H9 (cell line): ENCODE results near the gene UNCX. TPM values are rescaled to one million over a fixed set of nuclear protein-coding genes. Genes with fewer than 3 reads are reported as not detected.

Experiments
- DNase-seq: peaks from one replicate; pipeline ENCODE4 v3.0.0-alpha.2; 2017
- H2AFZ ChIP-seq: one replicate; pipeline ENCODE4 v1.6.1; 2013; ENCODE audit warnings: mild to moderate bottlenecking, low read length, control low read depth, moderate library complexity
- H2AK5ac ChIP-seq: 2 replicates; pipeline ENCODE4 v1.6.1; 2013; ENCODE audit warnings: low read length, control low read depth, mixed read lengths; ENCODE audit not compliant: insufficient read length
- H2BK120ac ChIP-seq: one replicate; pipeline ENCODE4 v1.6.1; 2013; ENCODE audit warnings: low read depth, mild to moderate bottlenecking, low read length, control low read depth, inconsistent platforms; ENCODE audit not compliant: poor library complexity, severe bottlenecking
- H2BK12ac ChIP-seq: 2 replicates; pipeline ENCODE4 v1.6.1; 2013; ENCODE audit warnings: low read length, control low read depth, mixed read lengths, low read depth; ENCODE audit not compliant: insufficient read length
- H2BK15ac ChIP-seq: 2 replicates; pipeline ENCODE4 v1.6.1; 2013; ENCODE audit warnings: low read depth, low read length, control low read depth
- H2BK20ac ChIP-seq: one replicate; pipeline ENCODE4 v1.6.1; 2013; ENCODE audit warnings: low read depth, mild to moderate bottlenecking, low read length, control low read depth, inconsistent platforms; ENCODE audit not compliant: poor library complexity, severe bottlenecking
- H2BK5ac ChIP-seq: 2 replicates; pipeline ENCODE4 v1.6.1; 2013; ENCODE audit warnings: low read length, control low read depth, mixed read lengths; ENCODE audit not compliant: insufficient read length
- H3K14ac ChIP-seq: 2 replicates; pipeline ENCODE4 v1.6.1; 2013; ENCODE audit warnings: low read length, control low read depth; ENCODE audit not compliant: insufficient read depth
- H3K18ac ChIP-seq: 2 replicates; pipeline ENCODE4 v1.6.1; 2013; ENCODE audit warnings: low read depth, mild to moderate bottlenecking, mixed read lengths, low read length, control low read depth; ENCODE audit not compliant: insufficient read length
- H3K23ac ChIP-seq: 2 replicates; pipeline ENCODE4 v1.6.1; 2013; ENCODE audit warnings: low read length, control low read depth, mixed read lengths, low read depth; ENCODE audit not compliant: insufficient read length
- H3K23me2 ChIP-seq: 2 replicates; pipeline ENCODE4 v1.6.1; 2013; ENCODE audit warnings: low read depth, mild to moderate bottlenecking, mixed read lengths, low read length, control low read depth; ENCODE audit not compliant: insufficient read length, poor library complexity, severe bottlenecking
- H3K27ac ChIP-seq: 2 replicates; pipeline ENCODE4 v1.5.1; 2013; ENCODE audit warnings: low read length, control low read depth, mixed read lengths, low read depth; ENCODE audit not compliant: insufficient read length
- H3K27me3 ChIP-seq: 2 replicates; pipeline ENCODE4 v1.6.1; 2013; ENCODE audit warnings: low read length, control low read depth, inconsistent platforms; ENCODE audit not compliant: insufficient read depth
- H3K4ac ChIP-seq: 2 replicates; pipeline ENCODE4 v1.6.1; 2013; ENCODE audit warnings: low read depth, mild to moderate bottlenecking, control low read depth, inconsistent platforms, low read length, moderate library complexity
- H3K4me1 ChIP-seq: 2 replicates; pipeline ENCODE4 v1.6.1; 2013; ENCODE audit warnings: low read length, control low read depth, inconsistent platforms; ENCODE audit not compliant: insufficient read depth
- H3K4me2 ChIP-seq: 2 replicates; pipeline ENCODE4 v1.6.1; 2013; ENCODE audit warnings: low read length, control low read depth, mixed read lengths; ENCODE audit not compliant: insufficient read length, insufficient read depth
- H3K56ac ChIP-seq: 2 replicates; pipeline ENCODE4 v1.6.1; 2013; ENCODE audit warnings: low read depth, mild to moderate bottlenecking, mixed read lengths, low read length, control low read depth; ENCODE audit not compliant: insufficient read length
- H3K79me1 ChIP-seq: 2 replicates; pipeline ENCODE4 v1.6.1; 2013; ENCODE audit warnings: low read depth, mild to moderate bottlenecking, moderate library complexity, low read length, control low read depth, inconsistent platforms; ENCODE audit not compliant: insufficient read depth, poor library complexity, severe bottlenecking
- H3K79me2 ChIP-seq: 2 replicates; pipeline ENCODE4 v1.6.1; 2013; ENCODE audit warnings: low read length, control low read depth, inconsistent platforms; ENCODE audit not compliant: insufficient read depth
- H3K9ac ChIP-seq: 2 replicates; pipeline ENCODE4 v1.6.1; 2013; ENCODE audit warnings: low read length, control low read depth, mixed read lengths; ENCODE audit not compliant: insufficient read length; ENCODE audit errors: extremely low read depth
- H3K9me3 ChIP-seq: one replicate; pipeline ENCODE4 v1.6.1; 2013; ENCODE audit warnings: low read depth, low read length, inconsistent platforms; ENCODE audit not compliant: control insufficient read depth
- H3T11ph ChIP-seq: one replicate; pipeline ENCODE4 v1.6.1; 2013; ENCODE audit warnings: mild to moderate bottlenecking, low read length, control low read depth, inconsistent platforms
- H4K20me1 ChIP-seq: one replicate; pipeline ENCODE4 v1.6.1; 2013; ENCODE audit not compliant: control insufficient read depth, insufficient read length, insufficient read depth
- H4K5ac ChIP-seq: 2 replicates; pipeline ENCODE4 v1.6.1; 2013; ENCODE audit warnings: low read depth, mild to moderate bottlenecking, mixed read lengths, low read length, control low read depth; ENCODE audit not compliant: insufficient read length
- H4K8ac ChIP-seq: replicated peaks from 2 replicates; pipeline ENCODE4 v1.6.1; 2013; ENCODE audit warnings: low read length, control low read depth, mixed read lengths, low read depth; ENCODE audit not compliant: insufficient read length
- H4K91ac ChIP-seq: 2 replicates; pipeline ENCODE4 v1.6.1; 2013; ENCODE audit warnings: low read depth, mild to moderate bottlenecking, moderate library complexity, mixed read lengths, low read length, control low read depth; ENCODE audit not compliant: insufficient read length
- H3K27ac Mint-ChIP-seq, 3 experiments: 2 replicates in 2 of 3; 3 replicates in 1 of 3; pipeline ENCODE4 v1.8.0; 2020 to 2021; ENCODE audit warnings: mixed read lengths in 3 of 3, mild to moderate bottlenecking in 1 of 3, moderate library complexity in 1 of 3
- H3K27me3 Mint-ChIP-seq: 2 replicates; pipeline ENCODE4 v1.8.0; 2021; ENCODE audit warnings: low read depth, mild to moderate bottlenecking, moderate library complexity, mixed read lengths
- H3K36me3 Mint-ChIP-seq, 3 experiments: 2 replicates in 2 of 3; 3 replicates in 1 of 3; pipeline ENCODE4 v1.8.0; 2020 to 2021; ENCODE audit warnings: low read depth in 3 of 3, mixed read lengths in 3 of 3; ENCODE audit not compliant: insufficient read depth in 1 of 3
- H3K4me1 Mint-ChIP-seq, 2 experiments: 2 replicates each; pipeline ENCODE4 v1.8.0; 2020; ENCODE audit warnings: mixed read lengths in 2 of 2
- H3K4me3 Mint-ChIP-seq, 2 experiments: 2 replicates in 1 of 2; 3 replicates in 1 of 2; pipeline ENCODE4 v1.8.0; 2020 to 2021; ENCODE audit warnings: mild to moderate bottlenecking in 2 of 2, mixed read lengths in 2 of 2, moderate library complexity in 1 of 2
- H3K9me3 Mint-ChIP-seq, 2 experiments: 2 replicates in 1 of 2; 3 replicates in 1 of 2; pipeline ENCODE4 v1.8.0; 2020; ENCODE audit warnings: mild to moderate bottlenecking in 2 of 2, mixed read lengths in 2 of 2, moderate library complexity in 1 of 2
- WGBS: extraction: QIAGEN DNeasy Blood & Tissue Kit; methylation state at CpG from one replicate; pipeline ENCODE4 v1.1.7; 2013; ENCODE audit warnings: missing lambda C conversion rate, low lambda C conversion rate, mixed read lengths; ENCODE audit not compliant: insufficient read length; ENCODE audit errors: extremely low coverage; 5-methylcytosine and 5-hydroxymethylcytosine counted together
- total RNA-seq: library from RNA; stranded (reverse); gene quantifications from 2 replicates; pipeline ENCODE4 v1.2.1, GENCODE V29; 2021
- TF ChIP-seq, protein P1 (sequence below): fragments of 200-600 bp; sonication (generic); conservative IDR thresholded peaks from 3 replicates; pipeline ENCODE4 v1.8.0; 2021; ENCODE audit warnings: antibody characterized with exemption, mild to moderate bottlenecking

UNCX gene
- total RNA-seq, 1 experiment from 2014 or later: not detected

DNA sequence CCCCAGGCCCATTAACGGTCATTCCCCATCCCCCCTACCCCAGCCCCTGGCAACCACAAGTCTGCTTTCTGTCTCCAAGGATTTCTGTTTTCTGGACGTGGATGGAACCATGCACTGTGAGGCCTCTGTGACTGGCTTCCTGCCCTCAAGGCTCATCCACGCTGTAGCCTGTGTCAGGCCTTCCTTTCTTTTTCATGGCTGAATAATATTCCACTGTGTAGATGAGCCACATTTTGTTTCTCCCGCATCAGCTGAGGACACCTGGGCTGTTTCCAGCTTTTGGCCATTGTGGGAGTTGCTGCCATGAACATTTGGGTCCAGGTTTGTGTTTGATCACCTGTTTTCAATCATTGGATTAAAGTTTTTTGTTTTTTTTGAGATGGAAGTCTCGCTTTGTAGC is 50.0 kb downstream of the UNCX start:
- H3K18ac ChIP-seq: no peak overlapping the region
- Mint-ChIP-seq H3K27me3 (peaks cover 29% of the 10 kb centered on the region), H3K36me3 (no peaks in the 10 kb centered on the region; a peak in 1 of 7 replicates), H3K4me1 (no peaks in the 10 kb centered on the region), H3K27ac (no peak overlapping the region; a peak in 1 of 7 replicates), H3K4me3 (no peak overlapping the region), H3K9me3 (peaks cover 2 to 10% of the 10 kb centered on the region in 2 experiments; a peak in 4 of 5 replicates)
- TF ChIP-seq, protein P1, sequence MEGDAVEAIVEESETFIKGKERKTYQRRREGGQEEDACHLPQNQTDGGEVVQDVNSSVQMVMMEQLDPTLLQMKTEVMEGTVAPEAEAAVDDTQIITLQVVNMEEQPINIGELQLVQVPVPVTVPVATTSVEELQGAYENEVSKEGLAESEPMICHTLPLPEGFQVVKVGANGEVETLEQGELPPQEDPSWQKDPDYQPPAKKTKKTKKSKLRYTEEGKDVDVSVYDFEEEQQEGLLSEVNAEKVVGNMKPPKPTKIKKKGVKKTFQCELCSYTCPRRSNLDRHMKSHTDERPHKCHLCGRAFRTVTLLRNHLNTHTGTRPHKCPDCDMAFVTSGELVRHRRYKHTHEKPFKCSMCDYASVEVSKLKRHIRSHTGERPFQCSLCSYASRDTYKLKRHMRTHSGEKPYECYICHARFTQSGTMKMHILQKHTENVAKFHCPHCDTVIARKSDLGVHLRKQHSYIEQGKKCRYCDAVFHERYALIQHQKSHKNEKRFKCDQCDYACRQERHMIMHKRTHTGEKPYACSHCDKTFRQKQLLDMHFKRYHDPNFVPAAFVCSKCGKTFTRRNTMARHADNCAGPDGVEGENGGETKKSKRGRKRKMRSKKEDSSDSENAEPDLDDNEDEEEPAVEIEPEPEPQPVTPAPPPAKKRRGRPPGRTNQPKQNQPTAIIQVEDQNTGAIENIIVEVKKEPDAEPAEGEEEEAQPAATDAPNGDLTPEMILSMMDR: no peak
- no peak overlapping the region for H3K4ac ChIP-seq
- H2BK20ac ChIP-seq: no peak overlapping the region
- H4K5ac ChIP-seq: no peak overlapping the region
- H2AK5ac ChIP-seq: no peak overlapping the region
- H3K27ac ChIP-seq: no peak overlapping the region
- no CpG with 5 or more reads among the region's 5 CpGs for WGBS
- H3K79me2 ChIP-seq: no peaks in the 10 kb centered on the region
- no peaks in the 10 kb centered on the region for H3K23me2 ChIP-seq
- no peak overlapping the region for H3K56ac ChIP-seq
- DNase-seq: no peak
- H3K4me1 ChIP-seq: no peaks in the 10 kb centered on the region
- H2BK15ac ChIP-seq: no peak overlapping the region
- no peak overlapping the region for H3T11ph ChIP-seq
- H4K20me1 ChIP-seq: no peaks in the 10 kb centered on the region
- no peaks in the 10 kb centered on the region for H3K79me1 ChIP-seq
- no peaks in the 10 kb centered on the region for H3K27me3 ChIP-seq
- H4K91ac ChIP-seq: no peak overlapping the region
- H2AFZ ChIP-seq: no peak overlapping the region
- no peak overlapping the region for H3K23ac ChIP-seq
- no peak overlapping the region for H4K8ac ChIP-seq
- no peak overlapping the region for H3K9ac ChIP-seq
- no peak overlapping the region for H2BK120ac ChIP-seq
- H3K4me2 ChIP-seq: no peak overlapping the region
- H2BK12ac ChIP-seq: no peak overlapping the region
- H3K14ac ChIP-seq: no peak overlapping the region
- H3K9me3 ChIP-seq: no peaks in the 10 kb centered on the region
- H2BK5ac ChIP-seq: no peak overlapping the region
